Subcutaneous adipose tissue (tissue), 4 donors: ENCODE results near the gene ENO4. TPM values are rescaled to one million over a fixed set of nuclear protein-coding genes. Genes with fewer than 3 reads are reported as not detected.

ENCODE experiments used
- CTCF ChIP-seq: fragments of 450-650 bp; IDR thresholded peaks from one replicate; pipeline ENCODE4 v1.5.1; 2016; ENCODE audit warnings: low read depth, mild to moderate bottlenecking, control low read depth, antibody characterized with exemption, moderate library complexity
- total RNA-seq, 4 donors: library from RNA; depleted of rRNA; stranded (reverse); fragments of >200 nt; gene quantifications; one replicate each; pipeline ENCODE4 v1.1.0, GENCODE V29; 2016

Gene ENO4
- total RNA-seq, 4 donors from 2014 or later, result 0.38 TPM; not detected in 3

GRCh38 chr10:116880716-116881482 lies 31.6 kb downstream of the ENO4 start:
- TF ChIP-seq CTCF, result no peak

- TF ChIP-seq CTCF, result no peak
Observed at GRCh38 chr10:116882639-116883038, 33.3 kb downstream of the ENO4 start.

- no peak for TF ChIP-seq CTCF
Observed at GRCh38 chr10:116886772-116887171, 37.5 kb downstream of the ENO4 start.

GRCh38 chr10:116888380-116889055 lies 39.2 kb downstream of the ENO4 start:
- TF ChIP-seq CTCF, result no peak

- TF ChIP-seq CTCF, result no peak
Observed at GRCh38 chr10:116889066-116889465, 39.8 kb downstream of the ENO4 start.

GRCh38 chr10:116891208-116891607 lies 41.9 kb downstream of the ENO4 start:
- no peak for TF ChIP-seq CTCF

GRCh38 chr10:116892907-116893685 lies 43.8 kb downstream of the ENO4 start:
- TF ChIP-seq CTCF, result no peak
